HG03103 (cell line): Measurements from ENCODE around the gene RTN4RL1.
"Not testable (repeated sequence)": the region's sequence is repeated elsewhere in the genome, so short reads cannot be mapped to it uniquely, and the experiment has no call there.

Experiments used
- ATAC-seq: cut with Tn5 transposase; IDR thresholded peaks from one replicate; pipeline ENCODE4 v1.9.1; 2021; ENCODE audit warnings: low read depth; ENCODE audit not compliant: unreplicated experiment

The RTN4RL1 gene

GRCh38 chr17:2027528-2028233 lies 2.5 kb upstream of the RTN4RL1 start:
- ATAC-seq = no peak

GRCh38 chr17:2025622-2026309 lies 632 bp upstream of the RTN4RL1 start:
- no peak for ATAC-seq

- ATAC-seq = no peak
Observed at GRCh38 chr17:2024572-2025219, 438 bp downstream of the RTN4RL1 start.

DNA sequence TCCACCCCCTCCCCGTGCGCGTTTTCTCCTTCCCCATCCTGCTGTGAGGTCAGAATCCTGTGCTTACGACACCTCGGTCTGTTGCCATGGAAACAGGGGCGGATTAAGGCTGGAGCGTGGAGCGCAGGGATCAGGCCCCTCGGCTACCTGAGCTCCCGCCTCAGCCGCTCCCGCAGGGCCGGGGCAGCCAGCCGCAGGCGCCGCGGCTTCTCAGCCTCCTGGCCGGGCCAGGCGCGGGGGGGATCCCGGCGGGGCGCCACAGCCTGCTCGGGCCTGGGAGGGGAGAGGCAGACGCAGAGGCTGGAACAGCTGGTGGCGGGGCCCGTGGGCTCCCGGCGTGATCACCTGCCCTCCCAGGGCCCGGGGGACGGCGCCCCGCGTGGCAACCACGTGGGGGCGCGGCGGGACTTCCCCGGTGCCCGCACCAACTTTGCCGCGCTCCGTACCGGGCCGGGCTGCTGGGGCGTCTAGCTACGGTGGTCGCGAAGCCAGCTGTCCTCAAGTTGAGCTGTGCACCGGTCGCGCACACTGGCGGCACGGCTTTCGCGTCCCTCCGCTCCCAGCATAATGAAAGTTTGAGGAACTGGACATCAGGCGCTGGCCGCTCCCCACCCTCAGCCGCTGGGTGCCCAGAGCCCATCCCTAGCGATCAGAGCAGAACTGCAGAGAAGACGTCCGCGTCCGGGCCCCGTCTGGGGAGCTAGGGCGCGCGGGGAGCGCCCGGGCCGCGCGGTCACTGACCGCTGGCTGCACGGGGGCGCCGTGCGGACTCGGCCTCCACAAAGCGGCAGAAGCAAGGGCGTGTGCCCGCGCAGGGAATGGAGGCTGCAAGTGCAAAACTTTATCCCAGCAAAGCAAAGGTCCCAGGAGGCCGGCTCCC lies 1.2 kb downstream of the RTN4RL1 start:
- no peak for ATAC-seq

GRCh38 chr17:2023256-2023655 lies 1.9 kb downstream of the RTN4RL1 start:
- ATAC-seq = no peak

DNA sequence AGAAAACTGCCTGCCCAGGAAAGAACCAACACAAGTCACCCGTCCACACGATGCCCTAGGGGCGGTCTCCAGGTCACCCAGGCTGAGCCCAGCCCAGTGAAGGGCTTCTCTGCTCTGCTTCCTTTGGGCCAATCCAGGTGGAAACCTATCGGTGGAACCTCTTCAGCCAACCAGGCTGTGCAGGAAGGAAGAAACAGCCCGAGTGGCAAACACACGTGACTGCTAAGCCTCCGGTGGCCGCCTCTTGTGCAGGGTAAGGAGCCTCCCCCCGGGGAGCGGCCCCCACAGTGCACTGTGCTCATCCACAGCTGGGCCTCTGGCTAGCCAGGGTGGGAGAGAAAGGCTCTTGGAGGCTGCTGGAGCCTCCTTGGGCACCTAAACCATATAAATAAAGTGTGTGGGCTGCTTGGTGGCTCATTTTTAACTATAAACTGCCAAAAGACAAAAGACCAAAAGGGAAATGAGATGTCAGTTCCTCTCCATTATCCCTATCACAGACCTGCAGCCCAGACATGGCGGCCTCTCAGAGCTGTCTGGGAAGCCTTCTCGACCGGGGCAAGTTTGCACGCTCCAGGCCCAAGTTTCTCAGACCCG lies 2.4 kb downstream of the RTN4RL1 start:
- ATAC-seq = no peak

DNA sequence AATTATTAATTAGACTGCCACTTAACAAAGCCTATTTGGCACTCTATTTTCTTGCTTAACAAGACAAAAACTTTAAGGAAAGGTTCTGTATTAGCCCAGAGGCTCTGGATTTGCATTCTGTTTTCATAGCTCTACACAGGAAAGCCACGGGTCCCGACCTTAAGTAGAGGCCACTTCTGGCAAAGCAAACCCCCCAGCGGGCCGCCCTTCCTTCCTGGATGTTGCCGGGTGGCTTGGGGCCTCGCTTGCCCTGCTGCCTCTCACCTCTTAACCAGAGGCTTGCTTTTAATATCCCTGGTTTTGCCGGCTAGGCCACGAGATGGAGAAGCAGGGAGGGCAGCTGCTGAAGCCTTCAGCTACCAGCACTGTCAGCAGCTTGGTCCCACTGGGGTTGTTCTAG lies 4.4 kb downstream of the RTN4RL1 start:
- no peak for ATAC-seq

DNA sequence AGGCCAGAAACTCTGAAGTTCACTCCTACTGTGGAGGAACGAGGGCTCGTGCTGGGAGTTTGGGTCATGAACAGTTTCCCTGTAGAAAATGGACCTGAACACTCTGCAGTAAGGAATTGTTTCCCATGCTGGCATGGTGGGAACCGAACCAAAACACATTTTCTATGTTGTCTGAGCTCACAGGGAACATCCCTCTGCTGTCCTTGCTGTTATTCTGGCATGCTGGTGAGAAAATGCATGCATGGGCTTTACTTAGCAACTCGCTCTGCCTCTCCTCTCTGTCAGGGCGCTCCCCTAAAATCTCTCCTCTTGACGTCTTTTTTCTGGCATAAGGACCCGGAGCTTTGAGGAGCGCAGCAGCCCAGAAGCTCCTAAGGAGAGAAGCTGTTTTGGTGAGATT lies 5.4 kb downstream of the RTN4RL1 start:
- no peak for ATAC-seq

DNA sequence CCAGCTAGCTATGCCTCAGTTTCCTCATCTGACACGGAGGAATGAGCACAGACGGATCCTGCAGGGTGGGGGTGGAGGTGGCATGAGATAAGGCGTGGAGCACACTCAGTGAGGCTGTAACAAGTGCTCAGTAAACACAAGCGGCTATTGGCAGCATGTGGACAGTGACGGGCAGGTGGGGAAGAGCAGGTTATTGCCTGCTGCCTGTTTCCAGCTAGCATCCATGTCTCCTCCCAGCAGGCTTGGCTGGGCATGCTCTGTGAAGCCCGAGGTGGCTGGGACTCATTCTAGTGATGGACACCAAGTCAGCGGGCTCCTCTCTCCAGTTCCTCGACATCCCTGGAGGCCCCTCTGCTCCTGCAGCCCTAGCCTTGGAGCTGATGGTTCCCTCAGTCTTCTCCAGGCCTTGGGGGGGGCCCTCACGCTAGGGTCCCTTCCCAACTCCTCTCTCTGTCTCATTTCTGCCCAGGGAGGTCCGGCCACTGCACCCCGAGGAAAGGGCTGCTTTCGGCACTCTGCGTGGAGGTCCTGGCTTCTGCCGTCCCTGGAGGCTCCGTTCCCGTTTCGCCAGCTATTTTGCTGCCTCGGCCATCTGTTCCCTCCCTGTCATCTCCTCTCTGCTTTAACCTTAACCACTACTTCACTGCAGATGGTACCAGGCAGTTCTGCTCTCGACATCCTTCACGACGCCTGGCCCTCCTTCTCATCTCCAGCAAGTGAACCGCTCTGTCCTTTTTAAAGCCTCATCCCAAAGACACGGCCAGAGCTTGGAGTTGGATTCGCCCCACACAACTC lies 6.2 kb downstream of the RTN4RL1 start:
- ATAC-seq = no peak

GRCh38 chr17:2017274-2017941 lies 7.7 kb downstream of the RTN4RL1 start:
- no peak for ATAC-seq

DNA sequence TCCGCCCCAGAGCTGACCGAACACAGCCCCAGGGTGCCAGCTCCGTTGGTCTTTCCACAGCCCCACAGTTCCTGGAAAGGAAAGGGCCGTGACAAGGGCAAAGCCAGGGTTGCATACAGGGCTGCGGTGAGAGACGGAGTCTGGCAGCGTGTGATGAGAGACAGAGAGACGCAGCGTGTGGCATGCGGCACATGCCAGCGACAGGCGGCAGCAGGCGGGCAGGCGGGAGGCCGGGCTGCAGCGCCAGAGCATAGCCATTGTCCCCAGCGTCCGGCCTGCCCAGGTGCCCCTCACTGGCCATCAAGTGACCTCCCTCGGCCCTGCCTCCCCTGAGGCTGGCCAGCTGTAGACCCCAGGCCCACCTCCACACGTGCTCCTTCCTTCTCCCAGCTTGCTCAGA lies 8.6 kb downstream of the RTN4RL1 start:
- no peak for ATAC-seq

GRCh38 chr17:2015314-2015713 lies 9.8 kb downstream of the RTN4RL1 start:
- no peak for ATAC-seq

DNA sequence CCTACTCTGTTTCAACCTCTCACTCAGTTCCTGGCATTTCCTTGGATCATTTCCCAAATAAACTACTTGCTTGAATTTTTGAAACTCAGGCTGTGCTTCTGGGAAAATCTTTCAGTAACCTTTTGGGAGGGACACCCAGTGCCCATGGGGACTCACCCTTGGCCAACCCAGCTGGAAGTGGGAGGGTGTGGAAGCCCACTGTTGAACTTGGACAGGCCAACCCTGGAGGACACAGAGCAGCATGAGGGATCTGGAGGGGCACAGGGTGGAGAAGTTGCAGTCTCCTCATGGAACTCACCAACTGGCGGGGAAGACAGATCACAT lies 11.2 kb downstream of the RTN4RL1 start:
- ATAC-seq = no peak

- ATAC-seq = not testable (repeated sequence)
Observed at GRCh38 chr17:2013220-2013993, 11.7 kb downstream of the RTN4RL1 start.

- ATAC-seq = no peak
Observed at GRCh38 chr17:2012499-2012898, 12.6 kb downstream of the RTN4RL1 start.

- no peak for ATAC-seq
Observed at GRCh38 chr17:2011411-2012371, 13.4 kb downstream of the RTN4RL1 start.

DNA sequence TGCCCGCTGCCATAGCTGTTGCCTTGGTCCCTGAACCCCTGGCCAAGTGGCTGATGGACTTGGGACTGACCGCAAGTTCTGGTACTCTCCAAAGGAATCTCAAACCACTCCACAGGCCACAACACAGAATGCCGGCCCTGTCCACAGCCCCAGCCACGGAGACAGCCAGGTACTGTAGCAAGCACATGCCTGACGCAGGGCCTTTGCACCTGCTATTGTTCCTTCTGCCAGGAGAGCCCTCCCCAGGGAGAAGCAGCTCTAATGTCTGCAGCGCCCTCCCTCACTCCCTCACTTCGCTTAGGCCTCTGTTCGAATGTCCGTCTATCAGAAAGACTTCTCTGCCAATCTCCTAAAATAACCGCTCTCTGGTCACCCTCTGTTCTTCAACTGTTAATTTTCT lies 15.4 kb downstream of the RTN4RL1 start:
- no peak for ATAC-seq
